ENCODE measurements around the gene CDHR2. TPM values are rescaled to one million over a fixed set of nuclear protein-coding genes. Genes with fewer than 3 reads are reported as not detected.
A peak's percentile ranks its signal among the peaks of the same experiment; 100 is the strongest.

CDHR2 gene
- total RNA-seq, 1 donor: under 0.01 TPM

DNA sequence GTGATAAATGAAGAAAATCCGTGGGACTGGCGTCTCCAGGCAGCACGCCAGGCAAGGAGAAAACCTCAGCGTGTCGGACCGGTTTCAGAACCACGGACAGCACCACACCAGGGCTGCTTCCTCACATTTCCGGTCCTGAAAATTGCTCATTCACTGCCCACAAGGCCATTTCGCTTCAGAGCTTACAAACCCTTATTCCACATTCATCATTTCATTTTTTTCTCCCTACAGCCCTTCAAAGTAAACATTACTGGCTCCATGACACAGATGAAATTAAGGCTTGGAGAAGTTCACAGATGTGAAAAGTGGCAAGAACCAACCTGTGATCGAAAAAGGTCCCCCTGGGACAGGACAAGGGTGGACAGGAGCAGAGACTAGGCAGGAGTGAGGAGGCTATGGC, 62.3 kb downstream of the CDHR2 start:
- peaks cover 25% of the 10 kb centered on the region for H3K4me1 ChIP-seq (ENCODE audit: insufficient read depth, low read length)
- TF ChIP-seq, protein P1, sequence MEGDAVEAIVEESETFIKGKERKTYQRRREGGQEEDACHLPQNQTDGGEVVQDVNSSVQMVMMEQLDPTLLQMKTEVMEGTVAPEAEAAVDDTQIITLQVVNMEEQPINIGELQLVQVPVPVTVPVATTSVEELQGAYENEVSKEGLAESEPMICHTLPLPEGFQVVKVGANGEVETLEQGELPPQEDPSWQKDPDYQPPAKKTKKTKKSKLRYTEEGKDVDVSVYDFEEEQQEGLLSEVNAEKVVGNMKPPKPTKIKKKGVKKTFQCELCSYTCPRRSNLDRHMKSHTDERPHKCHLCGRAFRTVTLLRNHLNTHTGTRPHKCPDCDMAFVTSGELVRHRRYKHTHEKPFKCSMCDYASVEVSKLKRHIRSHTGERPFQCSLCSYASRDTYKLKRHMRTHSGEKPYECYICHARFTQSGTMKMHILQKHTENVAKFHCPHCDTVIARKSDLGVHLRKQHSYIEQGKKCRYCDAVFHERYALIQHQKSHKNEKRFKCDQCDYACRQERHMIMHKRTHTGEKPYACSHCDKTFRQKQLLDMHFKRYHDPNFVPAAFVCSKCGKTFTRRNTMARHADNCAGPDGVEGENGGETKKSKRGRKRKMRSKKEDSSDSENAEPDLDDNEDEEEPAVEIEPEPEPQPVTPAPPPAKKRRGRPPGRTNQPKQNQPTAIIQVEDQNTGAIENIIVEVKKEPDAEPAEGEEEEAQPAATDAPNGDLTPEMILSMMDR (IDR thresholded peaks at IDR 0.05; ENCODE audit: extremely low read depth, low read depth, low read length): no peak
- no peak overlapping the region for H3K4me2 ChIP-seq (ENCODE audit: insufficient read depth, low read length)
- no peak overlapping the region for H2AFZ ChIP-seq (ENCODE audit: low read length)
- H3K79me2 ChIP-seq (ENCODE audit: insufficient read depth, low read length): no peaks in the 10 kb centered on the region
- H3K36me3 ChIP-seq (ENCODE audit: insufficient read depth, low read length): no peaks in the 10 kb centered on the region
- H3K9me3 ChIP-seq (ENCODE audit: low read depth, low read length): no peaks in the 10 kb centered on the region
- peaks cover 9% of the 10 kb centered on the region for H4K20me1 ChIP-seq (ENCODE audit: insufficient read depth, low read length)
- H3K27me3 ChIP-seq (ENCODE audit: insufficient read depth, low read length): peaks cover 9% of the 10 kb centered on the region
- H3K27ac ChIP-seq (ENCODE audit: low read depth, low read length): no peak overlapping the region
- DNase-seq (ENCODE audit: insufficient read length, low spot score, missing footprints): peak; percentile 97
- no peak overlapping the region for H3K4me3 ChIP-seq (ENCODE audit: insufficient read depth, low read length)

DNA sequence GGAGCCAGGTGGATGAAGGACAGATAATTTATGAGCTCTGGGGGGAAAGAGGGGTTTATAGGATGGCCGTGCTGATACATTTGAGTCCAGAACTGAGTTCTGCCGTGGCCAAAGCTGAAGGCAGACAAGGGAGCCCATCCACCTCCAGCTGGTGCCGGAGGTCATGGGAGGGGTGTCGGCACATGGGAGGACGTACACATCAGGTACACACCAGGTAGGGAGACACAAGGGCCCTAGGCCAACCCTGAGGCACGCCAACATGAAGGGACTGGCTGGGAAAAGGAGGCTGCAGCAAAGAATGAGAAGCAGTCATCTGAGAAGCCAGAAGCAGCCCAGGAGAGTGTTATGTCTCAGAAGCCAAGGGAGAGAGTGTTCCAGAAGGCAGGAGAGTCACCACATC, 62.9 kb downstream of the CDHR2 start:
- Histone ChIP-seq H3K27me3 (ENCODE audit: insufficient read depth, low read length) (peaks cover 10% of the 10 kb centered on the region), H3K4me2 (ENCODE audit: insufficient read depth, low read length) (no peak overlapping the region), H3K4me3 (ENCODE audit: insufficient read depth, low read length) (no peak overlapping the region), H2AFZ (ENCODE audit: low read length) (no peak overlapping the region), H3K79me2 (ENCODE audit: insufficient read depth, low read length) (no peaks in the 10 kb centered on the region), H3K27ac (ENCODE audit: low read depth, low read length) (no peak overlapping the region), H3K36me3 (ENCODE audit: insufficient read depth, low read length) (no peaks in the 10 kb centered on the region), H4K20me1 (ENCODE audit: insufficient read depth, low read length) (peaks cover 9% of the 10 kb centered on the region), H3K4me1 (ENCODE audit: insufficient read depth, low read length) (peaks cover 25% of the 10 kb centered on the region), H3K9me3 (ENCODE audit: low read depth, low read length) (no peaks in the 10 kb centered on the region)
- no peak for DNase-seq (ENCODE audit: insufficient read length, low spot score, missing footprints)
- TF ChIP-seq, protein P1 (IDR thresholded peaks at IDR 0.05; ENCODE audit: extremely low read depth, low read depth, low read length): no peak

DNA sequence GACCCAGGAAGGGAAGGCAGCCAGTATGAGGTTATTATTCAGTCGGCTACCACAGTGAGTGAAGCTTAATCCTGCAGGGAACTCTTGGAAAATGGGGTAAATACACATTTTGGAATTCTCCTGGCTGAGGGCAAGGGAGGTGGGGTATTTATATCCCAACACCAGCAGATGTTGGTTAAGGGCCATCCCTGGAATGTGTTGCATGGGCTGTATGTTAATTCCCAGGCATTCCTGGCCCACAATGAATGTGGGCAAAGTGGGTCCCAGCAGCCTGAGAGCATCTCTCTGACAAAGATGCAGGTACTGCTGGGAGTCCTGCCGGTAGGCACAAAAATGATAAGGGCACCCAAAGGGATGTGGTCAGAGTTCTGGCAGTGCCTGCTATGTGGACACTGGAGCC, 63.7 kb downstream of the CDHR2 start:
- Histone ChIP-seq H3K9me3 (ENCODE audit: low read depth, low read length) (no peaks in the 10 kb centered on the region), H2AFZ (ENCODE audit: low read length) (no peak overlapping the region), H3K79me2 (ENCODE audit: insufficient read depth, low read length) (no peaks in the 10 kb centered on the region), H4K20me1 (ENCODE audit: insufficient read depth, low read length) (peaks cover 9% of the 10 kb centered on the region), H3K4me2 (ENCODE audit: insufficient read depth, low read length) (no peak overlapping the region), H3K36me3 (ENCODE audit: insufficient read depth, low read length) (no peaks in the 10 kb centered on the region), H3K27ac (ENCODE audit: low read depth, low read length) (no peak overlapping the region), H3K27me3 (ENCODE audit: insufficient read depth, low read length) (peaks cover 13% of the 10 kb centered on the region), H3K4me3 (ENCODE audit: insufficient read depth, low read length) (no peak overlapping the region), H3K4me1 (ENCODE audit: insufficient read depth, low read length) (peaks cover 25% of the 10 kb centered on the region)
- TF ChIP-seq, protein P1 (IDR thresholded peaks at IDR 0.05; ENCODE audit: extremely low read depth, low read depth, low read length): no peak
- DNase-seq (ENCODE audit: insufficient read length, low spot score, missing footprints): no peak

DNA sequence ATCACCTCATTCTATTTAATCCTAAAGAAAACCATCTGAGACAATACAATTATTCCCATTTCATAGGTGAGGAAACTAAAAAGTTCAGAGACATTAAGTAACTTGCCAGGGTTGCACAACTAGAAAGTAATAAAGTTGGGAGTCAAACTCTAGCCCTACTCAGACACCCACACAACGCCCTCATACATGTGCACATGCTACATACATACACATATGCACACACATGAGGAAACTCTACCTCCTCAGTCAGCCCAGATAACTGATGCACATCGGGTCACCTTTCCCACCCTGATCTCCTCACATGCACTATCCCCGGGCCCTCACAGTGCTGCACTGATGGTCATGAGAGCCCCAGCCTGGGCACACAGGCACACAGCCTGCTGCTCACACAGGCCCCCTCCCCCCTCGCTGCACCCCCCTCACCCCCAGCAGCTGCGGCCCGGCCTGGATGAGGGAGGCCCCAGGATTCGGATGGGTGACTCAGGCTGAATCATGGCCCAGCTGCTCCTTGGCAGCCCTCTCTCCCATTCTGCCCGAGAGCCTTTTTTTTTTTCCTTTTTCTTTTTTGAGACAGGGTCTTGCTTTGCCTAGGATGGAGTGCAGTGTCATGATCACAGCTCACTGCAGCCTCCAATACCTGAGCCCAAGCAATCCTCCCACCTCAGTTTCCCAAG, 65.8 kb downstream of the CDHR2 start:
- TF ChIP-seq, protein P1 (IDR thresholded peaks at IDR 0.05; ENCODE audit: extremely low read depth, low read depth, low read length): no peak
- peak; percentile 99 for DNase-seq (ENCODE audit: insufficient read length, low spot score, missing footprints)
- H3K4me2 ChIP-seq (ENCODE audit: insufficient read depth, low read length): no peak overlapping the region

More for the DNA sequence above, 65.8 kb downstream of the CDHR2 start:
- no peak overlapping the region for H3K27ac ChIP-seq (ENCODE audit: low read depth, low read length)
- no peak overlapping the region for H2AFZ ChIP-seq (ENCODE audit: low read length)
- H3K36me3 ChIP-seq (ENCODE audit: insufficient read depth, low read length): no peaks in the 10 kb centered on the region
- H3K27me3 ChIP-seq (ENCODE audit: insufficient read depth, low read length): peaks cover 32% of the 10 kb centered on the region
- no peak overlapping the region for H3K4me3 ChIP-seq (ENCODE audit: insufficient read depth, low read length)
- peaks cover 22% of the 10 kb centered on the region for H3K4me1 ChIP-seq (ENCODE audit: insufficient read depth, low read length)
- no peaks in the 10 kb centered on the region for H3K9me3 ChIP-seq (ENCODE audit: low read depth, low read length)
- H4K20me1 ChIP-seq (ENCODE audit: insufficient read depth, low read length): no peaks in the 10 kb centered on the region
- H3K79me2 ChIP-seq (ENCODE audit: insufficient read depth, low read length): no peaks in the 10 kb centered on the region

All from osteoblast (primary cell).